GM23338 (cell line): ENCODE results near the gene CEP78. TPM values are rescaled to one million over a fixed set of nuclear protein-coding genes. Genes with fewer than 3 reads are reported as not detected.
A peak's percentile ranks its signal among the peaks of the same experiment; 100 is the strongest.

Experiments used
- ATAC-seq: fragments of 200-7000 bp; cut with Tn5 transposase; 3 replicates; pipeline ENCODE4 v1.9.1; 2020
- DNase-seq: peaks from one replicate; pipeline ENCODE4 v3.0.0-alpha.2; 2015; ENCODE audit warnings: low spot score
- H2AFZ ChIP-seq: fragments of 200-600 bp; sonication (generic); 2 replicates; pipeline ENCODE4 v1.8.0; 2016; ENCODE audit warnings: antibody characterized with exemption, mild to moderate bottlenecking, moderate library complexity
- H3F3A ChIP-seq: fragments of 200-600 bp; sonication (generic); replicated peaks from 2 replicates; pipeline ENCODE4 v1.8.0; 2017; ENCODE audit warnings: antibody characterized with exemption, mixed run types, low read depth
- H3K27ac ChIP-seq: fragments of 200-600 bp; sonication (generic); 2 replicates; pipeline ENCODE4 v1.6.1; 2016; ENCODE audit warnings: low read depth
- H3K27me3 ChIP-seq: fragments of 200-600 bp; sonication (generic); 2 replicates; pipeline ENCODE4 v1.8.0; 2016; ENCODE audit warnings: mild to moderate bottlenecking, mixed run types, moderate library complexity; ENCODE audit not compliant: insufficient read depth
- H3K36me3 ChIP-seq: fragments of 200-600 bp; sonication (generic); 2 replicates; pipeline ENCODE4 v1.8.0; 2016; ENCODE audit warnings: mild to moderate bottlenecking; ENCODE audit not compliant: insufficient read depth
- H3K4me1 ChIP-seq: fragments of 200-600 bp; sonication (generic); 2 replicates; pipeline ENCODE4 v1.8.0; 2016; ENCODE audit warnings: mild to moderate bottlenecking, moderate library complexity; ENCODE audit not compliant: insufficient read depth
- H3K4me2 ChIP-seq: fragments of 200-600 bp; sonication (generic); 2 replicates; pipeline ENCODE4 v1.7.1; 2017; ENCODE audit warnings: mixed run types
- H3K4me3 ChIP-seq: fragments of 200-600 bp; sonication (generic); 2 replicates; pipeline ENCODE4 v1.6.1; 2016; ENCODE audit warnings: mixed run types
- H3K79me2 ChIP-seq: fragments of 200-600 bp; sonication (generic); replicated peaks from 2 replicates; pipeline ENCODE4 v1.8.0; 2017; ENCODE audit warnings: mild to moderate bottlenecking; ENCODE audit not compliant: insufficient read depth
- H3K9me2 ChIP-seq: fragments of 200-600 bp; sonication (generic); 2 replicates; pipeline ENCODE4 v1.8.0; 2017; ENCODE audit not compliant: insufficient read depth
- H4K20me1 ChIP-seq: fragments of 200-600 bp; sonication (generic); replicated peaks from 2 replicates; pipeline ENCODE4 v1.8.0; 2017; ENCODE audit warnings: mild to moderate bottlenecking; ENCODE audit not compliant: insufficient read depth
- H3K27ac Mint-ChIP-seq: 2 replicates; pipeline ENCODE4 v1.8.0; 2020; ENCODE audit warnings: inconsistent platforms, mild to moderate bottlenecking, moderate library complexity, mixed read lengths
- H3K27me3 Mint-ChIP-seq: 3 replicates; pipeline ENCODE4 v1.8.0; 2022; ENCODE audit warnings: low read depth, mild to moderate bottlenecking, moderate library complexity, mixed read lengths, inconsistent platforms; ENCODE audit not compliant: insufficient read depth, poor library complexity
- H3K36me3 Mint-ChIP-seq: 3 replicates; pipeline ENCODE4 v1.8.0; 2021; ENCODE audit warnings: low read depth, mild to moderate bottlenecking, inconsistent platforms, moderate library complexity, mixed read lengths
- H3K4me1 Mint-ChIP-seq: 3 replicates; pipeline ENCODE4 v1.8.0; 2020; ENCODE audit warnings: mild to moderate bottlenecking, inconsistent platforms, mixed read lengths
- H3K4me3 Mint-ChIP-seq: 3 replicates; pipeline ENCODE4 v1.8.0; 2021; ENCODE audit warnings: moderate library complexity, mild to moderate bottlenecking, inconsistent platforms, mixed read lengths
- H3K9me3 Mint-ChIP-seq: 3 replicates; pipeline ENCODE4 v1.8.0; 2020; ENCODE audit warnings: moderate library complexity, mild to moderate bottlenecking, inconsistent platforms, mixed read lengths
- CREB1 ChIP-seq: fragments of 250-450 bp; sonication (Bioruptor Pico); IDR thresholded peaks from 2 replicates; pipeline ENCODE4 v1.5.0; 2020; ENCODE audit warnings: low read depth, mild to moderate bottlenecking, moderate library complexity
- CTCF ChIP-seq, 2 experiments: fragments of 200-600 bp in 1 of 2; sonication (generic) in 1 of 2; conservative IDR thresholded peaks; 2 replicates each; pipeline versions ENCODE4 v1.5.1 to v1.6.1; 2016 to 2017; ENCODE audit warnings: antibody characterized with exemption in 2 of 2, low read depth in 2 of 2, mild to moderate bottlenecking in 2 of 2, moderate library complexity in 1 of 2
- ETS1 ChIP-seq: IDR thresholded peaks from 2 replicates; pipeline ENCODE4 v1.6.1; 2016; ENCODE audit warnings: antibody characterized with exemption
- NANOG ChIP-seq: IDR thresholded peaks from 2 replicates; pipeline ENCODE4 v1.6.1; 2016; ENCODE audit warnings: antibody characterized with exemption, borderline replicate concordance
- POLR2AphosphoS5 ChIP-seq: IDR thresholded peaks from 2 replicates; pipeline ENCODE4 v1.6.1; 2016; ENCODE audit warnings: antibody characterized with exemption, low read depth
- STAT1 ChIP-seq: IDR thresholded peaks from one replicate; pipeline ENCODE4 v1.6.1; 2016; ENCODE audit warnings: antibody characterized with exemption; ENCODE audit not compliant: unreplicated experiment
- ZNF114 ChIP-seq: fragments of 250-450 bp; sonication (Bioruptor Pico); IDR thresholded peaks from 2 replicates; pipeline ENCODE4 v1.5.0; 2020; ENCODE audit warnings: mild to moderate bottlenecking, moderate library complexity
- polyA plus RNA-seq: library from polyadenylated mRNA; unstranded; fragments of >200 nt; fragmentation: Nextera tagmentation; extraction: Ambion mirVana; gene quantifications from 2 replicates; pipeline ENCODE4 v1.2.1, GENCODE V29; 2016
- total RNA-seq: library from RNA; depleted of rRNA; stranded (reverse); fragments of >200 nt; shearing (Covaris generic); gene quantifications from 2 replicates; pipeline ENCODE4 v1.2.3, GENCODE V29; 2014

CEP78 gene
- total and polyA plus RNA-seq, 2 experiments from 2014 or later, result 19.9 to 48.3 TPM

GRCh38 chr9:78316166-78316892 lies 80.5 kb downstream of the CEP78 start:
- Mint-ChIP-seq H3K4me3 (no peak overlapping the region), H3K4me1 (peaks cover 27% of the 10 kb centered on the region), H3K9me3 (no peaks in the 10 kb centered on the region), H3K27me3 (peaks cover 46% of the 10 kb centered on the region), H3K36me3 (peaks cover 96% of the 10 kb centered on the region), H3K27ac (no peak overlapping the region; the same call in none of the 2 replicates)
- Histone ChIP-seq H3K9me2 (no peaks in the 10 kb centered on the region; the same call in 1 of the 2 replicates), H3F3A (peaks cover 17% of the 10 kb centered on the region; the same call in 1 of the 2 replicates), H3K36me3 (peaks cover 82% of the 10 kb centered on the region), H3K27me3 (no peaks in the 10 kb centered on the region), H3K4me3 (no peak overlapping the region), H3K4me1 (no peaks in the 10 kb centered on the region), H3K4me2 (no peak overlapping the region), H4K20me1 (peaks cover 70% of the 10 kb centered on the region), H2AFZ (no peak overlapping the region), H3K27ac (no peak overlapping the region), H3K79me2 (peaks cover 80% of the 10 kb centered on the region)
- TF ChIP-seq NANOG (no peak), CTCF (conservative IDR thresholded peaks at IDR 0.05; ENCODE audit: low read depth in 2 of 2) (peak in 1 of 2 experiments; percentile 20; a peak in 2 of 4 replicates)
- DNase-seq, result no peak
- ATAC-seq, result peak; percentile 37

DNA sequence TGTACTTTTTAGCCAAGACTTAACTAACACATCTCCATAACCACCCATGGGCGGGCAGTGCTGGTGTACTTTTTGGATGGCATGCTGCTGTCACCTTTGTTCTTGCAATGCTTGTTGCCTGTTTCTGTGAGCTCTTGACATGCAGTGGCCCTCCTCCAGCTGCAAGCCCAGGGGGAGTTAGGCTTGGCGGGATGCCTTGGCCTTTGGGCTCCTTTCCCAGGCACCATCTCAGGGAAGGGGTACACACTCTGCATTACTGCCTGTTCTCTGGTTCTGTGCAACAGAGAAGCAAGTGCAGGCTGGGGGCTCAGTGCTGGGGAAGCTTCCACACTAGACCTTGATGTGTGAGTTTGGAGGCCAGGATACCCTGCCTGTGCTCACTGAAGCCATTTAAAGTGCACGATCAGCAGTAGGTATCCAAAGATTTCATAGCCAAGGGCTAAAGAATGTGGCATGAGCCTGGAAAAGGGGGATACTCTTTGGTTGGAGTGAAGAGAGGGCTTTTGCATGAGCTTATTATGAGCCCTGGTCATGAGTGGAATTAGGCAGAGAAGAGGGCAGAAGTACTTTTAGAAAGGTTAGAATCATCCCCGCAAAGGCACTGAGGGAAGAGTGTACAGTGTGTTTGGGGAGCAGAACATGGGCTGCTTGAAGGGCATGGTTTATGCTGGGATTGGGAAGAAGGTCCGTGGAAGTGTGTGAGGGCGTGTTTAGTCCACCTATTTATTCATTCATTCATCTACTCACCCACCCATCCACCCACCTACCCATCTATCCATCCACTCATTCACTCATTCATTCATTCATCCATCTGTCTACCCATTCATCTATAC lies 83.5 kb downstream of the CEP78 start:
- Histone ChIP-seq H3K4me2 (no peak overlapping the region), H3K27me3 (no peaks in the 10 kb centered on the region), H3K27ac (no peak overlapping the region), H3K36me3 (peaks cover 63% of the 10 kb centered on the region), H3K9me2 (no peaks in the 10 kb centered on the region; the same call in 1 of the 2 replicates), H2AFZ (no peak overlapping the region), H3K4me3 (no peak overlapping the region), H3K79me2 (peaks cover 81% of the 10 kb centered on the region), H3K4me1 (no peaks in the 10 kb centered on the region), H3F3A (peaks cover 40% of the 10 kb centered on the region), H4K20me1 (peaks cover 75% of the 10 kb centered on the region)
- Mint-ChIP-seq H3K36me3 (peaks cover 98% of the 10 kb centered on the region), H3K4me3 (no peak overlapping the region), H3K9me3 (no peaks in the 10 kb centered on the region), H3K4me1 (peaks cover 40% of the 10 kb centered on the region), H3K27me3 (peaks cover 46% of the 10 kb centered on the region), H3K27ac (no peak overlapping the region; the same call in 1 of the 2 replicates)
- DNase-seq (no peak), ATAC-seq (no peak)
- no peak for TF ChIP-seq ZNF114 (CRISPR knock-in tag)
- TF ChIP-seq CREB1 (CRISPR knock-in tag), result no peak
- TF ChIP-seq ETS1, result no peak
- no peak for TF ChIP-seq STAT1
- TF ChIP-seq POLR2AphosphoS5, result peak; percentile 45
